GM19240 (cell line): ENCODE measurements around the gene MIGA2.
"Not testable (repeated sequence)": the region's sequence is repeated elsewhere in the genome, so short reads cannot be mapped to it uniquely, and the experiment has no call there.

Experiments used
- DNase-seq: peaks from one replicate; pipeline ENCODE4 v3.0.0; 2011; ENCODE audit warnings: low spot score; ENCODE audit not compliant: insufficient read length

The MIGA2 gene

GRCh38 chr9:129097671-129098306 lies 61.4 kb downstream of the MIGA2 start:
- no peak for DNase-seq

GRCh38 chr9:129098328-129098727 lies 61.9 kb downstream of the MIGA2 start:
- DNase-seq = no peak

GRCh38 chr9:129100383-129101169 lies 64.2 kb downstream of the MIGA2 start:
- no peak for DNase-seq

- no peak for DNase-seq
Observed at GRCh38 chr9:129101279-129101678, 64.9 kb downstream of the MIGA2 start.

- no peak for DNase-seq
Observed at GRCh38 chr9:129102095-129102525, 65.7 kb downstream of the MIGA2 start.

- peak; percentile 31 for DNase-seq
Observed at GRCh38 chr9:129102791-129103594, 66.6 kb downstream of the MIGA2 start.

- DNase-seq = no peak
Observed at GRCh38 chr9:129103595-129103965, 67.2 kb downstream of the MIGA2 start.

- no peak for DNase-seq
Observed at GRCh38 chr9:129104051-129104450, 67.6 kb downstream of the MIGA2 start.

GRCh38 chr9:129105857-129106694 lies 69.7 kb downstream of the MIGA2 start:
- DNase-seq = no peak

- DNase-seq = no peak
Observed at GRCh38 chr9:129107651-129108050, 71.2 kb downstream of the MIGA2 start.

GRCh38 chr9:129108083-129108804 lies 71.8 kb downstream of the MIGA2 start:
- DNase-seq = no peak

- no peak for DNase-seq
Observed at GRCh38 chr9:129108805-129109536, 72.5 kb downstream of the MIGA2 start.

- DNase-seq = no peak
Observed at GRCh38 chr9:129109537-129109903, 73.1 kb downstream of the MIGA2 start.

GRCh38 chr9:129109952-129110739 lies 73.7 kb downstream of the MIGA2 start:
- no peak for DNase-seq

GRCh38 chr9:129110740-129111527 lies 74.5 kb downstream of the MIGA2 start, which contains the start of the genes CRAT and PTPA:
TSS of gene CRAT (minus strand) at chr9:129110793. CDS start at chr9:129110509, 284 bp downstream.
TSS of gene PTPA (plus strand) at chr9:129111415. CDS start at chr9:129111601, 186 bp downstream.
- peak; percentile 97 for DNase-seq

- DNase-seq = no peak
Observed at GRCh38 chr9:129111528-129112151, 75.2 kb downstream of the MIGA2 start.

GRCh38 chr9:129112526-129112925 lies 76.1 kb downstream of the MIGA2 start:
- not testable (repeated sequence) for DNase-seq
